GM23338 (cell line): ENCODE measurements around the gene GPC5. TPM values are rescaled to one million over a fixed set of nuclear protein-coding genes. Genes with fewer than 3 reads are reported as not detected.

ENCODE experiments used
- ATAC-seq: fragments of 200-7000 bp; cut with Tn5 transposase; 3 replicates; pipeline ENCODE4 v1.9.1; 2020
- DNase-seq: peaks from one replicate; pipeline ENCODE4 v3.0.0-alpha.2; 2015; ENCODE audit warnings: low spot score
- H2AFZ ChIP-seq: fragments of 200-600 bp; sonication (generic); 2 replicates; pipeline ENCODE4 v1.8.0; 2016; ENCODE audit warnings: antibody characterized with exemption, mild to moderate bottlenecking, moderate library complexity
- H3F3A ChIP-seq: fragments of 200-600 bp; sonication (generic); replicated peaks from 2 replicates; pipeline ENCODE4 v1.8.0; 2017; ENCODE audit warnings: antibody characterized with exemption, mixed run types, low read depth
- H3K27ac ChIP-seq: fragments of 200-600 bp; sonication (generic); 2 replicates; pipeline ENCODE4 v1.6.1; 2016; ENCODE audit warnings: low read depth
- H3K27me3 ChIP-seq: fragments of 200-600 bp; sonication (generic); 2 replicates; pipeline ENCODE4 v1.8.0; 2016; ENCODE audit warnings: mild to moderate bottlenecking, mixed run types, moderate library complexity; ENCODE audit not compliant: insufficient read depth
- H3K36me3 ChIP-seq: fragments of 200-600 bp; sonication (generic); 2 replicates; pipeline ENCODE4 v1.8.0; 2016; ENCODE audit warnings: mild to moderate bottlenecking; ENCODE audit not compliant: insufficient read depth
- H3K4me1 ChIP-seq: fragments of 200-600 bp; sonication (generic); 2 replicates; pipeline ENCODE4 v1.8.0; 2016; ENCODE audit warnings: mild to moderate bottlenecking, moderate library complexity; ENCODE audit not compliant: insufficient read depth
- H3K4me2 ChIP-seq: fragments of 200-600 bp; sonication (generic); 2 replicates; pipeline ENCODE4 v1.7.1; 2017; ENCODE audit warnings: mixed run types
- H3K4me3 ChIP-seq: fragments of 200-600 bp; sonication (generic); 2 replicates; pipeline ENCODE4 v1.6.1; 2016; ENCODE audit warnings: mixed run types
- H3K79me2 ChIP-seq: fragments of 200-600 bp; sonication (generic); replicated peaks from 2 replicates; pipeline ENCODE4 v1.8.0; 2017; ENCODE audit warnings: mild to moderate bottlenecking; ENCODE audit not compliant: insufficient read depth
- H3K9me2 ChIP-seq: fragments of 200-600 bp; sonication (generic); 2 replicates; pipeline ENCODE4 v1.8.0; 2017; ENCODE audit not compliant: insufficient read depth
- H4K20me1 ChIP-seq: fragments of 200-600 bp; sonication (generic); replicated peaks from 2 replicates; pipeline ENCODE4 v1.8.0; 2017; ENCODE audit warnings: mild to moderate bottlenecking; ENCODE audit not compliant: insufficient read depth
- H3K27ac Mint-ChIP-seq: 2 replicates; pipeline ENCODE4 v1.8.0; 2020; ENCODE audit warnings: inconsistent platforms, mild to moderate bottlenecking, moderate library complexity, mixed read lengths
- H3K27me3 Mint-ChIP-seq: 3 replicates; pipeline ENCODE4 v1.8.0; 2022; ENCODE audit warnings: low read depth, mild to moderate bottlenecking, moderate library complexity, mixed read lengths, inconsistent platforms; ENCODE audit not compliant: insufficient read depth, poor library complexity
- H3K36me3 Mint-ChIP-seq: 3 replicates; pipeline ENCODE4 v1.8.0; 2021; ENCODE audit warnings: low read depth, mild to moderate bottlenecking, inconsistent platforms, moderate library complexity, mixed read lengths
- H3K4me1 Mint-ChIP-seq: 3 replicates; pipeline ENCODE4 v1.8.0; 2020; ENCODE audit warnings: mild to moderate bottlenecking, inconsistent platforms, mixed read lengths
- H3K4me3 Mint-ChIP-seq: 3 replicates; pipeline ENCODE4 v1.8.0; 2021; ENCODE audit warnings: moderate library complexity, mild to moderate bottlenecking, inconsistent platforms, mixed read lengths
- H3K9me3 Mint-ChIP-seq: 3 replicates; pipeline ENCODE4 v1.8.0; 2020; ENCODE audit warnings: moderate library complexity, mild to moderate bottlenecking, inconsistent platforms, mixed read lengths
- CREB1 ChIP-seq: fragments of 250-450 bp; sonication (Bioruptor Pico); IDR thresholded peaks from 2 replicates; pipeline ENCODE4 v1.5.0; 2020; ENCODE audit warnings: low read depth, mild to moderate bottlenecking, moderate library complexity
- CTCF ChIP-seq, 2 experiments: fragments of 200-600 bp in 1 of 2; sonication (generic) in 1 of 2; conservative IDR thresholded peaks; 2 replicates each; pipeline versions ENCODE4 v1.5.1 to v1.6.1; 2016 to 2017; ENCODE audit warnings: antibody characterized with exemption in 2 of 2, low read depth in 2 of 2, mild to moderate bottlenecking in 2 of 2, moderate library complexity in 1 of 2
- EZH2 ChIP-seq: fragments of 200-600 bp; sonication (generic); IDR thresholded peaks from one replicate; pipeline ENCODE4 v1.8.0; 2017; ENCODE audit warnings: antibody characterized with exemption, mild to moderate bottlenecking, low read depth; ENCODE audit not compliant: unreplicated experiment
- EZH2phosphoT487 ChIP-seq: fragments of 200-600 bp; sonication (generic); IDR thresholded peaks from one replicate; pipeline ENCODE4 v1.8.1; 2018; ENCODE audit warnings: antibody characterized with exemption; ENCODE audit not compliant: unreplicated experiment
- JUNB ChIP-seq: IDR thresholded peaks from one replicate; pipeline ENCODE4 v1.6.1; 2016; ENCODE audit warnings: antibody characterized with exemption; ENCODE audit not compliant: unreplicated experiment
- NANOG ChIP-seq: IDR thresholded peaks from 2 replicates; pipeline ENCODE4 v1.6.1; 2016; ENCODE audit warnings: antibody characterized with exemption, borderline replicate concordance
- POLR2AphosphoS5 ChIP-seq: IDR thresholded peaks from 2 replicates; pipeline ENCODE4 v1.6.1; 2016; ENCODE audit warnings: antibody characterized with exemption, low read depth
- REST ChIP-seq: IDR thresholded peaks from one replicate; pipeline ENCODE4 v1.6.1; 2018; ENCODE audit warnings: antibody characterized with exemption; ENCODE audit not compliant: unreplicated experiment
- STAT1 ChIP-seq: IDR thresholded peaks from one replicate; pipeline ENCODE4 v1.6.1; 2016; ENCODE audit warnings: antibody characterized with exemption; ENCODE audit not compliant: unreplicated experiment
- ZNF114 ChIP-seq: fragments of 250-450 bp; sonication (Bioruptor Pico); IDR thresholded peaks from 2 replicates; pipeline ENCODE4 v1.5.0; 2020; ENCODE audit warnings: mild to moderate bottlenecking, moderate library complexity
- ZNF331 ChIP-seq: fragments of 250-450 bp; sonication (Bioruptor Pico); IDR thresholded peaks from 2 replicates; pipeline ENCODE4 v1.5.0; 2020; ENCODE audit warnings: low read depth, mild to moderate bottlenecking, moderate library complexity
- polyA plus RNA-seq: library from polyadenylated mRNA; unstranded; fragments of >200 nt; fragmentation: Nextera tagmentation; extraction: Ambion mirVana; gene quantifications from 2 replicates; pipeline ENCODE4 v1.2.1, GENCODE V29; 2016
- total RNA-seq: library from RNA; depleted of rRNA; stranded (reverse); fragments of >200 nt; shearing (Covaris generic); gene quantifications from 2 replicates; pipeline ENCODE4 v1.2.3, GENCODE V29; 2014
- TF ChIP-seq, protein P1 (sequence below): fragments of 250-450 bp; sonication (Bioruptor Pico); IDR thresholded peaks from 2 replicates; pipeline ENCODE4 v1.5.0; 2020; ENCODE audit warnings: mild to moderate bottlenecking, moderate library complexity
- TF ChIP-seq, protein P2 (sequence below): IDR thresholded peaks from 2 replicates; pipeline ENCODE4 v1.6.1; 2016; ENCODE audit warnings: antibody characterized with exemption

The GPC5 gene
- total and polyA plus RNA-seq, 2 experiments from 2014 or later, result 0.95 to 1.1 TPM

DNA sequence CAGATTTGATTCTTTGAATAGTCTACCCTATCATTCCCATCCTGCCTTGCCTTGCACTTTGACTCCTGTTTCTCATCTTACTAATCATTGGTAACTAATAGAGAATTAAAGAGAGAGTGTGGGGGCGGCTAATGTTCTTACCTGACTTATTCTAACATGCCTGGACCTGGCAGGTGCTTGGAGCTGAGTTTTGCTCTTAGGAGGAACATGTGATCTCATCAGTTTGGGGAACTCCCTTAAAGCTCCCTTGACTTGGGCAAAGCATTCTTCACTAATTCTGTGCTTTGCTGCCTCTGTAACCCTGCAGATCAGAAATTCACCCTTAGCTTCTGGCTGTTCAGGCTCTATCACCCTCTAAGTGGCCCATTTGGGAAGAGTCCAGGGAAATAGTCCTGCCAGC, 861.1 kb downstream of the GPC5 start:
- Histone ChIP-seq H3K79me2 (no peaks in the 10 kb centered on the region), H3K4me3 (no peak overlapping the region), H3K27me3 (no peaks in the 10 kb centered on the region), H3K4me2 (no peak overlapping the region), H3K27ac (no peak overlapping the region), H4K20me1 (no peaks in the 10 kb centered on the region), H3K36me3 (no peaks in the 10 kb centered on the region), H3K4me1 (no peaks in the 10 kb centered on the region), H2AFZ (peak overlapping the region; percentile 15; the same call in 1 of the 2 replicates), H3F3A (no peaks in the 10 kb centered on the region), H3K9me2 (no peaks in the 10 kb centered on the region)
- Mint-ChIP-seq H3K4me1 (peaks cover 10% of the 10 kb centered on the region), H3K4me3 (no peak overlapping the region), H3K9me3 (no peaks in the 10 kb centered on the region), H3K27me3 (no peaks in the 10 kb centered on the region), H3K36me3 (no peaks in the 10 kb centered on the region), H3K27ac (no peak overlapping the region)
- no peak for ATAC-seq
- TF ChIP-seq CREB1, result no peak
- no peak for TF ChIP-seq JUNB
- no peak for TF ChIP-seq ZNF114 (CRISPR knock-in tag)
- TF ChIP-seq, protein P1, sequence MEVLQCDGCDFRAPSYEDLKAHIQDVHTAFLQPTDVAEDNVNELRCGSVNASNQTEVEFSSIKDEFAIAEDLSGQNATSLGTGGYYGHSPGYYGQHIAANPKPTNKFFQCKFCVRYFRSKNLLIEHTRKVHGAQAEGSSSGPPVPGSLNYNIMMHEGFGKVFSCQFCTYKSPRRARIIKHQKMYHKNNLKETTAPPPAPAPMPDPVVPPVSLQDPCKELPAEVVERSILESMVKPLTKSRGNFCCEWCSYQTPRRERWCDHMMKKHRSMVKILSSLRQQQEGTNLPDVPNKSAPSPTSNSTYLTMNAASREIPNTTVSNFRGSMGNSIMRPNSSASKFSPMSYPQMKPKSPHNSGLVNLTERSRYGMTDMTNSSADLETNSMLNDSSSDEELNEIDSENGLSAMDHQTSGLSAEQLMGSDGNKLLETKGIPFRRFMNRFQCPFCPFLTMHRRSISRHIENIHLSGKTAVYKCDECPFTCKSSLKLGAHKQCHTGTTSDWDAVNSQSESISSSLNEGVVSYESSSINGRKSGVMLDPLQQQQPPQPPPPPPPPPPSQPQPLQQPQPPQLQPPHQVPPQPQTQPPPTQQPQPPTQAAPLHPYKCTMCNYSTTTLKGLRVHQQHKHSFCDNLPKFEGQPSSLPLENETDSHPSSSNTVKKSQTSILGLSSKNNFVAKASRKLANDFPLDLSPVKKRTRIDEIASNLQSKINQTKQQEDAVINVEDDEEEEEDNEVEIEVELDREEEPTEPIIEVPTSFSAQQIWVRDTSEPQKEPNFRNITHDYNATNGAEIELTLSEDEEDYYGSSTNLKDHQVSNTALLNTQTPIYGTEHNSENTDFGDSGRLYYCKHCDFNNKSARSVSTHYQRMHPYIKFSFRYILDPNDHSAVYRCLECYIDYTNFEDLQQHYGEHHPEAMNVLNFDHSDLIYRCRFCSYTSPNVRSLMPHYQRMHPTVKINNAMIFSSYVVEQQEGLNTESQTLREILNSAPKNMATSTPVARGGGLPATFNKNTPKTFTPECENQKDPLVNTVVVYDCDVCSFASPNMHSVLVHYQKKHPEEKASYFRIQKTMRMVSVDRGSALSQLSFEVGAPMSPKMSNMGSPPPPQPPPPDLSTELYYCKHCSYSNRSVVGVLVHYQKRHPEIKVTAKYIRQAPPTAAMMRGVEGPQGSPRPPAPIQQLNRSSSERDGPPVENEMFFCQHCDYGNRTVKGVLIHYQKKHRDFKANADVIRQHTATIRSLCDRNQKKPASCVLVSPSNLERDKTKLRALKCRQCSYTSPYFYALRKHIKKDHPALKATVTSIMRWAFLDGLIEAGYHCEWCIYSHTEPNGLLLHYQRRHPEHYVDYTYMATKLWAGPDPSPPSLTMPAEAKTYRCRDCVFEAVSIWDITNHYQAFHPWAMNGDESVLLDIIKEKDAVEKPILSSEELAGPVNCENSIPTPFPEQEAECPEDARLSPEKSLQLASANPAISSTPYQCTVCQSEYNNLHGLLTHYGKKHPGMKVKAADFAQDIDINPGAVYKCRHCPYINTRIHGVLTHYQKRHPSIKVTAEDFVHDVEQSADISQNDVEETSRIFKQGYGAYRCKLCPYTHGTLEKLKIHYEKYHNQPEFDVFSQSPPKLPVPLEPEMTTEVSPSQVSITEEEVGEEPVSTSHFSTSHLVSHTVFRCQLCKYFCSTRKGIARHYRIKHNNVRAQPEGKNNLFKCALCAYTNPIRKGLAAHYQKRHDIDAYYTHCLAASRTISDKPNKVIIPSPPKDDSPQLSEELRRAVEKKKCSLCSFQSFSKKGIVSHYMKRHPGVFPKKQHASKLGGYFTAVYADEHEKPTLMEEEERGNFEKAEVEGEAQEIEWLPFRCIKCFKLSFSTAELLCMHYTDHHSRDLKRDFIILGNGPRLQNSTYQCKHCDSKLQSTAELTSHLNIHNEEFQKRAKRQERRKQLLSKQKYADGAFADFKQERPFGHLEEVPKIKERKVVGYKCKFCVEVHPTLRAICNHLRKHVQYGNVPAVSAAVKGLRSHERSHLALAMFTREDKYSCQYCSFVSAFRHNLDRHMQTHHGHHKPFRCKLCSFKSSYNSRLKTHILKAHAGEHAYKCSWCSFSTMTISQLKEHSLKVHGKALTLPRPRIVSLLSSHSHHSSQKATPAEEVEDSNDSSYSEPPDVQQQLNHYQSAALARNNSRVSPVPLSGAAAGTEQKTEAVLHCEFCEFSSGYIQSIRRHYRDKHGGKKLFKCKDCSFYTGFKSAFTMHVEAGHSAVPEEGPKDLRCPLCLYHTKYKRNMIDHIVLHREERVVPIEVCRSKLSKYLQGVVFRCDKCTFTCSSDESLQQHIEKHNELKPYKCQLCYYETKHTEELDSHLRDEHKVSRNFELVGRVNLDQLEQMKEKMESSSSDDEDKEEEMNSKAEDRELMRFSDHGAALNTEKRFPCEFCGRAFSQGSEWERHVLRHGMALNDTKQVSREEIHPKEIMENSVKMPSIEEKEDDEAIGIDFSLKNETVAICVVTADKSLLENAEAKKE (CRISPR knock-in tag), result no peak
- TF ChIP-seq CTCF (conservative IDR thresholded peaks at IDR 0.05; ENCODE audit: low read depth in 2 of 2), result no peak
- no peak for TF ChIP-seq EZH2phosphoT487
- TF ChIP-seq STAT1, result no peak
- TF ChIP-seq POLR2AphosphoS5, result no peak
- TF ChIP-seq, protein P2, sequence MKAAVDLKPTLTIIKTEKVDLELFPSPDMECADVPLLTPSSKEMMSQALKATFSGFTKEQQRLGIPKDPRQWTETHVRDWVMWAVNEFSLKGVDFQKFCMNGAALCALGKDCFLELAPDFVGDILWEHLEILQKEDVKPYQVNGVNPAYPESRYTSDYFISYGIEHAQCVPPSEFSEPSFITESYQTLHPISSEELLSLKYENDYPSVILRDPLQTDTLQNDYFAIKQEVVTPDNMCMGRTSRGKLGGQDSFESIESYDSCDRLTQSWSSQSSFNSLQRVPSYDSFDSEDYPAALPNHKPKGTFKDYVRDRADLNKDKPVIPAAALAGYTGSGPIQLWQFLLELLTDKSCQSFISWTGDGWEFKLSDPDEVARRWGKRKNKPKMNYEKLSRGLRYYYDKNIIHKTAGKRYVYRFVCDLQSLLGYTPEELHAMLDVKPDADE, result no peak
- no peak for TF ChIP-seq REST
- no peak for TF ChIP-seq ZNF331 (CRISPR knock-in tag)
- no peak for TF ChIP-seq NANOG
- TF ChIP-seq EZH2, result no peak
- no peak for DNase-seq
